GM18909 (cell line): ENCODE results near the gene MAPKAPK3.

Source experiments
- ATAC-seq: cut with Tn5 transposase; IDR thresholded peaks from one replicate; pipeline ENCODE4 v1.9.1; 2021; ENCODE audit warnings: mild to moderate bottlenecking; ENCODE audit not compliant: unreplicated experiment, poor library complexity

MAPKAPK3 gene

DNA sequence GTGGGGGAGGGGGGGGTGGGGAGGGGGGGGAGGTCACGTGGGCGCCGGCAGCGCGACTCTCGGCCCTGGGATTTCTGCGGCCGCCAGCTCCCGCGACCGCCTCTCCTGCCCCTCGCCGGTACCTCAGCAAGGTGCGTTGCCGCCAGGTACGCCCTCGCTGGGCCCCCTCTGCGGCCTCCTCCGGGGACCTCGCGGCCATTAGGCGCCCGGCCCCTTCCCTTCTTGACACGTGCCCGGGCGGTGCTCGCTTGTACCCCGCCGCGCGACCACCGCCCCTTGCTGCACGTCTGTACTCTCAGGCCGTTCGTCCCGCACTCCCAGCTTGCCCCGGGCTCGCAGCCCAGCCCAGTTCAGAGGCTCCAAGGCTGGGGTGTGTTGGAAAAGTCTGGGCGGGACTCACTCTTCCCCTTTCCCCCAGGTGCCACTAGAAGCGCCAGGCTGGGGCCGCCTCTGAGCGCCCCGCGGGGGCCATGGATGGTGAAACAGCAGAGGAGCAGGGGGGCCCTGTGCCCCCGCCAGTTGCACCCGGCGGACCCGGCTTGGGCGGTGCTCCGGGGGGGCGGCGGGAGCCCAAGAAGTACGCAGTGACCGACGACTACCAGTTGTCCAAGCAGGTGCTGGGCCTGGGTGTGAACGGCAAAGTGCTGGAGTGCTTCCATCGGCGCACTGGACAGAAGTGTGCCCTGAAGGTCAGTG, at the start of gene MAPKAPK3:
Gene MAPKAPK3, plus strand, starts transcription at position 56 of the 696 bp plus-strand sequence. Its CDS starts 415 bp downstream, at position 471.
- peak; percentile 19 for ATAC-seq

DNA sequence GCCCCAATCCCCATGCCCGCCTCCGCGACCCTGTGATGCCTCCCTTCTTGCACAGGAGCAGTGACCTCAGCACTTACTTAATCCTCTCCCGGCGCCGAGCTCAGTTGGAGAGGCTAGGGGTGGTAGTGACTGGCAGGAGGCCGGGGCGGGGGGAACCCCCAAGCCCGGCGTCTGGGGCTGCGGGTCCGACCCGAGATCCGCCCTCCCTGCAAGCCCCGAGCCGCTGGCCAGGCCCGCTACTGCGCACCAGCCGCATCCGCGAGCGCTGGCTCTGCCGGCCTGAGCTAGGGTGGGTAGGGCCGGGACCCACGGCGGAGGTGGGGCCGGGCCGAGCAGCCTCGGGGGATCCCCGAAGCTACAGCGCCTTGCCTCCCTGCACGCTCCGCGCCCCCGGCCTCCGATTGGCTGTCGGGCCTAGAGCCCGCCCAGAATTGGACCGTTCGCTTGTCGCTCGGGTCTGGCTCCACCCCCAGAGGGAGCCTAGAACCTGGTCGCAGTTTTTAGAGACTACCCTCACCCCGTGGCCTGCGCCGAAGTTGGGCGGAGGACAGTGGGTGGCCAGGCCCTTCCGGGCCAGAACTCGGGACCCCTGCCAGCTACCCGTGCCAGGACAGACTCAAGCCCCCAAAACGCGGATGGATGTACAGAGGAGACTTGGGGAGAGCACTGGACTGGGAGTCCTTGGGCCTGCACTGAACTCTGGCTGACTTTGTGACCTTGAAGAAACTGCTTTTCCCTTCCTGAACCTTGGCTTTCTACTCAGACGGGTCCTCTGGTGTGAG, 49.4 kb upstream of the MAPKAPK3 start, which contains the start of gene C3orf18:
Gene C3orf18, minus strand, starts transcription at position 362 of the 782 bp plus-strand sequence. CDS start 2,048 bp downstream, outside the sequence.
- ATAC-seq: peak; percentile 83

GRCh38 chr3:50568947-50569749, 47.8 kb upstream of the MAPKAPK3 start, which contains the start of gene HEMK1:
Gene HEMK1 (plus strand): TSS chr3:50569522. CDS start chr3:50571105, 1,583 bp downstream.
- peak; percentile 68 for ATAC-seq

GRCh38 chr3:50570508-50571279, 46.3 kb upstream of the MAPKAPK3 start:
- no peak for ATAC-seq

GRCh38 chr3:50571486-50571885, 45.5 kb upstream of the MAPKAPK3 start:
- no peak for ATAC-seq

DNA sequence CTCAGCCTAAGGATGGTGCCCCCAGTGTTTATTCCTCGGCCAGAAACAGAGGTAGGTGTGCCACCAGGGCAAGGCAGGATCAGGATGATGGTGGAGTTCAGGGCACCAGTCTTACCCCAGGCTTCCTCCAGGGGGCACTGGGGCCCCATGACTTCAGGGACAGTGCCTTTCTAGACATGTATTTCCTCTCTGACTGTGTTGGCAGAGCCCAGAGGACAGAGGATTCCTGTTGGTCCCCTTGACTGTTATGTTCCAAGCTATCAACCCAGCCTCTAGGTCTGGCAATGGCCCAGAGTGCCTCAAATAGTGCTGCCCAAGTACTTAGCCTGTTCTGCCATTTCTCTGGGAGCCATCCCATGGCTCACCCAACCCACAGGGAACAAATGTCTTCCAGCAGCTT, 44.8 kb upstream of the MAPKAPK3 start:
- ATAC-seq: no peak

DNA sequence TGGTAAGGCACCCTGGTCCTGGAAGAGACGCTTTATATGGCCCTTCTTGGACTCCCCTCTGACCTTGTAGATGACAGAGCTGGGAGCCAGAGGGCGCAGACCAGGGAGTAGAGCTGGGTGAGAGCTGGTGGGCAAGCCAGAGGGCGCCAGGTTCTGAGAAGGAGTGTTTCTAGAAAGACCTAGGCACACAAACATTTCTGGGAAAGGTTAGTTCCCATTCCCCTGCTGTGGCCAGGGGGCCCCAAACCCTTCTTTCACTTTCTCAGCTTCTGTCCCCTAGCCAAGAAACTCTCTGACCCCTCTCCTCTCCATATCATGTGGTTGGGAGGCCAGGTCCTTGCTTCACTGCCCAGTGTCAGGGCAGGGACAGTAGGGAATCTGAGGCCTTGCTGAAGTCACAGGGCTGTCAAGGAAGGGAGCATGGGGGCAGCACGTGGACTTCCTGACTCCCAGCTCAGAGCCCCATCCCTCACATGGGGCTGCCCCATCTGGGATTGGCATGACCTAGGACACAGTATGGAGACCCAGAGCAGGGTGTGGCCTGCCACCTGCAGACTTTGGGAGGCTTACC, 44.1 kb upstream of the MAPKAPK3 start:
- no peak for ATAC-seq

- ATAC-seq: no peak
Observed at GRCh38 chr3:50573566-50574443, 43.1 kb upstream of the MAPKAPK3 start.

DNA sequence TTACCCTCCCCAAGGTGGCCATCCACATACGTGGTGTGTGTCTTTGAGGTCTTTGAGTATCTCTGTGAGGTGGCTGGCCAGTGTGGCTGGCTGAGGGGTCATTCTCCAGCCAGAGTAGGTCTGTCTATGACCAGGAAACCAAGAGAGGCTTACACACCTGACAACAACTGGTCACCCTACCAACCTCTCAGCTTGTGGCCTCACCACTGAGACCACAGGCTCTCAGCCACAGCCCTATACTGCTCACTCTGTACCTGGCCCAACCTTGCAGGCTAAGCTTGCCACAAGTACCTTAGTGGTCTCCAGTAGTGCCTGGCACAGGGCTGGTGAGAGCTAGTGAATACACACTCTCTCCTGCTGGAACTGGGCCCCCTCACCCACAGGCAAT, 42.5 kb upstream of the MAPKAPK3 start:
- no peak for ATAC-seq

DNA sequence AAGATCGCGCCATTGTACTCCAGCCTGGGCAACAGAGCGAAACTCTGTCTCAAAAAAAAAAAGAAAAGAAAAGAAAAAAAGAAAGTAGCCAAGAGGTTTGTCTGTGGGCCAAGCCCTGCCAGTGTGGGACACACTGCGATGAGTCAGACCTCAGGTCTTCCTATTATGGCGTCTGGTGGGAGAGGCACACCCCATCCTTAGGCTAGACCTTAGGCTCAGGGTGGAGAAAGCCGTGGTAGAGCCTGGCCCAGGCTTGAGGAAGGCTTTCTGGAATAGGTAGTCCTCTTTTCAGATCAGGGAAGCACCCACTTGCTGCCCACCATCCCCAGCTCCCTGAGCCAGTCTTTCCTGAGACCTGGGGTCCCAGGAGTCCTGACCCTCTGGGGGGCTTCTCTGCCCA, 41.6 kb upstream of the MAPKAPK3 start:
- ATAC-seq: no peak

GRCh38 chr3:50577348-50577747, 39.6 kb upstream of the MAPKAPK3 start:
- ATAC-seq: no peak

DNA sequence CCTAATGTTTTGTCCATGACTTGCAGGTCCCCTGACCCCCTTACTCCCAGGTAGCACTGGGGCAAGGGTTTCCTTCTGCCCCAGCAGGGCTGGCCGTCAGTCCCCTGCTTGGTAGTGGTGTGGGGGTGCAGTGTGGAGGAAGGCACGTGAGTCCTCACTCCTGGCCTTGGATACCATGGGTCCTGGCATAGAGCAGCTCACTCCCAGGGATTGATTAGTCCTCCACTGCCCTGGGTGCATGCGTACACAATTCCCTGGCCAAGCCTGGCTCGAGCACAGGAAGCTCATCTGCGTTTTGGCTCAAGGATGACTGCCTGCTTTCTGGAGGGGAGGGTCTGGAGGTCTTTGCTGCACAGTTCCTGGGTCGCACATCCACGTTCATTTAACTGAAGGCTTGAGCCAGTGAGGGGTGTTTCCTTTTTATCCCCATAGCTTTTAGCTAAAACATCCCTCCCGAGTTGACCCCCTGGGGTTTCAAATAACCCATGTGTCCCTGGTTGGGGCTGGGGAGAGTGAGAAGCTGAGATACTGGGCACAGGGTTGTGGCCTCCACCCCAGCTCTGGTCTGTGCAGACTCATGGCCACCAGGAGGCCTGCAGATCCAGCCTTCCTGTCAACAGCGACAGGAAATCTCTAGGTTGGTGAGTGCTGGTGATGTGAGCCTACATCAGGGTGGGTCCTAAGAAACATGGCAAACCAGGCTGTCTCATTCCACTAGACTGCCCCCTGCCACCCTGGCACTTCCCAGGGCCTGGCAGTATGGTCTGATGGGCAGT, 36.1 kb upstream of the MAPKAPK3 start:
- ATAC-seq: no peak

- no peak for ATAC-seq
Observed at GRCh38 chr3:50581459-50581842, 35.5 kb upstream of the MAPKAPK3 start.

DNA sequence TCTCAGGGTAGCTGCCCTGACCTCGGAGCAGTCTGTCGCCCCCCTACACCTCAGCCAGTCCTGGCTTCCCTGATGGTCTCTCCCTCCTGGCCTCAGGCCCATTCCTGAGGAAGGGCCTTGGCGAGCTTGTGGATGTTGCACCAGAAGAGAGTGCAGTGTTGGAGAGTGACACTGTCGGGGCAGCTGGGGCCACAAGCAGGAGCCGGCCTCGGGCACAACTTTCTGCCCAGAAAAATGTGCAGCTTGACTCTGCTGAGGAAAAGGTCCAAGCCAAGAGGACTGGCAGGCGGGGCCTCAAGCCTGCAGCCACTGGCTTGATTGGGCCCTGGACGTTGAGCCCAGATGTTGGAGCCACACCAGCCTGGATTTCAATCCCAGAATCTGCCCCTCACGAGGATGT, 34.9 kb upstream of the MAPKAPK3 start:
- ATAC-seq: no peak

DNA sequence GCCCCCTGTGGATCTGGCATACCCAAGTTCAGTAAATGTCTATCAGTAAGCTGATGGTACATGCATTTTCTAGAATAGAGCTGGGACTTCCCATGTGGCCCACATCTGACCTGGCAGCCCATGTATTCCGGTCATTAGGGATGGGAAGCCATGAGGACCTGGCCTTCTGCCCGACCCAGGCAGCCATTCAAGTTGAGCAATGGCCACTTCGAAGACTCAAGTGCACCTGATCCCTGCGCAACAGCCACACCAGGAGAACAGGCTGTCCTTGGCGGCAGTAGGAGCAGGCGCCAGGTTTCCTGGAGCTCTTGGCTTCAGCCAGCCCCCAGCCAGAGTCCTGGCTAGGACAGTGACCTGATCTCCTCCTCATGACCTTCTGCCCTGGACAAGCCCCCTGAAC, 33.1 kb upstream of the MAPKAPK3 start:
- ATAC-seq: no peak

- ATAC-seq: no peak
Observed at GRCh38 chr3:50584391-50584790, 32.6 kb upstream of the MAPKAPK3 start.

DNA sequence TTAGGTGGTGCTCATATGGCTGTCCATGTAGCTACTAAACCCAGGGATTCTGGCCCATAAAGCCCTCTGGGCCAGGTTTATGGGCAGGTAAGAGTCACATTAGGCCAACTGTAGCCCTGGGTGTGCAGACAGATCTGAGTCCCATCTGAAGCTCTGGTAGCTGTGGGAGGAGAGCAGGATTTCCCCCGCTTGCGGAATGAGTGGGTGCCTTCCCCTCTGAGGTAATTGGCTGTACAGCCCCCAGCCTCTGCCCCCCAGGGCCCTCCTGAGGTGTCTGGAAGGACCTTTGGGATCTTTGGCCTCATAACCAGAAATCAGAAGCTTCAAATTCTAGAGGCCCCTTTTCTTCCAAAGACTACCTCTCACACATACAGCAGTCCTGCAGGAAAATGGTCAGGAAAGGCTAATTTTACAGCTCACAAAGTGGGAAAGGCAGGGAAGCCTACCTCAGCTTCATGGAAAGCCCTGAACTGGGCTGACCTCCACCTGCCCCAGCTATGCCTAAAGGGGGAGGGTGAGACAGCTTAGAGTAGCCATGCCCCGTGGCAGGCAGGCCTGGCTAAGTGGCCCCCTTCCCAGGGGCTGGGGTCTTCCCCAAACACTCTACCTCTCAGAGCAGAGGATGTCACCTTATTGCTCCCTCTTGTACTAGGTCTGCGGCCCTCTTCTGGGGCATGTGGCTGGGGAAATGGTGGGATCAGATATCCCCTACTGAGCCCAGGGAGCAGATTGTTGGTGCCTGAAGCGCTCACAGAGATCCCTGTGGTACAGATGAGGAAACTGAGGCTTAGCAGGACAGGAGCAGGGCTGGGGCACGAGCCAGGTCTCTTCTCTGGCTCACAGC, 30.8 kb upstream of the MAPKAPK3 start:
- no peak for ATAC-seq
